DMS114 treated with DMSO at 0.1 percent for 48 hours (cell line): ENCODE data around the gene PIEZO2.

Source experiments
- DNase-seq: peaks from one replicate; lab custom pipeline; 2025; ENCODE audit not compliant: unreplicated experiment; lab: John Stamatoyannopoulos, UW

The PIEZO2 gene

DNA sequence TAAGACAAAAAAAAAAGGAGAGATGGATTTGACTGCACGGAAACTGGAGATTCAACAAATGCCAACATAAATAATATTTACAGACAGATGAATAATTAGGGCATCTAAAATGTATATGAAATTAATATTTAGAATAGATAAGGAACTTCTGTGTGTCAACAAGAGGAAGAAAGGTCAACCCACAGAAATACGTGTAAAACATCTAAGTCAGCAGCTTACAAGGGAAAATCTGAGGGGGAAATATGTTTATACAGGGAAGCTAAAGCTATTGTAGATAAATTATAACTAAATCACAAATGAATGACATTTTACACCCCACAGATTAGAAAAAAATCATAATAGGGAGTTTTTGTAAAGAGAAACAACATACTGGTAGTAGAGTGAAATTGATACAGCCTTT lies 159.9 kb downstream of the PIEZO2 start:
- no peak for DNase-seq

DNA sequence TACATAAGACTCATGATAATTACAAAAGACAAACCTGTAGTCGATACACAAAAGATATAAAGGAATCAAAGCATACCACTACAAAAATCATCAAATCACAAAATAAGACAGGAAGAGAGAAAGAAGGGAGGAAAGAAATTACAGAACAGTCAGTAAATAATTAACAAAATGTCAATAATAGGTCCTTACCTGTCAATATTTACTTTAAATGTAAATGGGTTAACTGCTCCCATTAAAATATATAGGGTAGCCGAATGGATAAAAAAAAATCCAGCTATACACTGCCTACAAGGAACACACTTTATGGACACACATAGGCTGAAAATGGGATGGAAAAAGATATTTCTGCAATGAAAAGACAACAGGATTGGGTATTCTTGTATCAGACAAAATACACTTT lies 163.7 kb downstream of the PIEZO2 start:
- DNase-seq: no peak

DNA sequence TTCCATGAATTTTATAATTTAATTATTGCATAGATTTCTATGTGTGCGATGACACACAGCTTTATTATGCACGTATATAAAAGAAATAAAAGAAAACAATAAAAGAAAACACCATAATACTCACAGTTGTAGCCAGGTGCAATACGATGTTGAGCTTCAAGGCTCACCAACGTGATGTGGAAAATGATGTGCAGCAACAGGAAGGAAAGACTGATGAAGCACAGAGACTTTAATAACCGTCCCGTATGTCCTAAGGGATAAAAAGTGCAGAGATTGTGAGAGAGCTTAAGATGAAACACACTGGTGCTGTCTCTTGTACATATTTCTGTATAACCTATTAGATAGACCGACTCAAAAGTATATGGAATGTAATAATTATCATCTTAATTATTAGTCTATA lies 170.0 kb downstream of the PIEZO2 start:
- DNase-seq: no peak

DNA sequence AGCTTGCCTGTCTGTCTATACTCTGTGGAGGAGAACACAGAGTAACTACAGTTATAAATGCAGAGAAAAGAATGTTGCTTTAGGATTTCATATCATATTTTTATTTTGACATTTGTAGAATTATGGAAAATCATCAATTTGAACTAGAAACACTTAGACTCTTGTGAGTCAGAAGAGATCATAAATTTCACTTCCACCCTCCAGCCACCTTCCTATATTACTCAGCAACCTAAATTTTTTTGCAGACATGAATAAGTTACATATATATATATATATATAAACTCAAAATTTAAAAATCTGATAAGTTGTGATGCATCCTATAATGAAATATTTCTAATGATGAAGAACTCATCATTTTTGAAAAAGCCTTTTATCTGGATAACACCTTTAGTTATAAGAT lies 172.3 kb downstream of the PIEZO2 start:
- DNase-seq: no peak

DNA sequence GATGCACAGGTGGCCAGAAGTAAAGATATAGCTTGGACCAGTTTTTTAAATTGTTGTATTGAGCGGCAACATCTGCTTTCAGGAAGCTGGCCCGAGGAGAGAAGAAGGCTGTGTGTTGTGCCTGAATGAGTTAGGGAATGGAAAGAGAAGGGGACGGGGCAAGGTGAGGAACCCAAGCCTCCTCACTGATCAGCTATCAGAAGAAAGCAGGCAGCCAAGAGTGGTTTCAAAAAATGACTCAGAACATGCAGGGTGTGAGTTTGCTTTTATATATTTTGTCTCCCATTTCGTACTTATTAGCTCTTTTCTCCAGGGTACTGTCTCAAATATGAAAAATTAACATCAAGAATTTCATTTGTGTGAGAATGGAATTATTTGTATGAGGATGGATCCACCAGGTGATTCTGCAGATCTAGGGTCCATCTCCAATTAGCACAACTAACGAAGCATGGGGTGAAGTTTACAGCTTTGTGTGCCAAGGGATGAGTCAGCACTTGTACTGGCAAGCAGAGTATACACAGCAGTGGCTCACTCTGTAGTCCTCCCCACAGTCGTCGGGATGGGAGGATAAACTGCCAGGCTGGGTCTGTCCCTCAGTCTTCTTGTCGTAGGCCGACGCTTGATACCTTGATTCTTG lies 175.7 kb downstream of the PIEZO2 start:
- no peak for DNase-seq

DNA sequence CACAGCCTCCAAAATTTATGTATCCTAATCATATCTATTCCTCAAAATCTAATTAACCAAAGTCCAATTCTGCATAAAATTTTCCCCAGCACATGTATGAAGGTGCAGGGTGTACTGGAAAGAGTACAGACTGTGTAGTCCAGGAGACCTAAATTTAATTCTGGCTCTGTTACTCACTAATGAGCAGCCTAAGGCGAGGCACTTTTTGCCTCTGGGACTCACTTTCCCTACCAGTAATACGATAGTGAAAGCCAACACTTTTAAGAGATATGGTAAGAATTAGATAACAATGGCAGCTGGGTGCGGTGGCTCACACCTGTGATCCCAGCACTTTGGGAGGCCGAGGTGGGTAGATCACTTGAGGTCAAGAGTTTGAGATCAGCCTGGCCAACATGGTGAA lies 177.7 kb downstream of the PIEZO2 start:
- no peak for DNase-seq

DNA sequence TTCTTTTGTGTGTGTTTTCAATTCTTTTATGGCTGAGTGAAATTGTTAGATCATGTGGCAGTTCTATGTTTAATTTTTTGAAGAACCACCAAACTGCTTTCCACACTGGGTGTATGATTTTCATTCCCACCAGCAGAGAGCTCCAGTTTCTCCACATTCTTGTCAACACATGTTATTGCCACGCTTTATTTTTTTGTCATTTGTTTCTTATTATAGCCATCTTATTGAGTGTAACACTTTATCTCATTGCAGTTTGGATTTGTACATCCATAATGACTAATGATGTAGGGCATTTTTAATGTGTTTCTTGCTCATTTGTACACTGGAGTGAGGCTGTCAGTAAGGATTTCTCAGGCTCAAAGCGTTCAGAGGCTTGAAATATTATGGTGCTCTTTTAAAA lies 184.2 kb downstream of the PIEZO2 start:
- DNase-seq: no peak

DNA sequence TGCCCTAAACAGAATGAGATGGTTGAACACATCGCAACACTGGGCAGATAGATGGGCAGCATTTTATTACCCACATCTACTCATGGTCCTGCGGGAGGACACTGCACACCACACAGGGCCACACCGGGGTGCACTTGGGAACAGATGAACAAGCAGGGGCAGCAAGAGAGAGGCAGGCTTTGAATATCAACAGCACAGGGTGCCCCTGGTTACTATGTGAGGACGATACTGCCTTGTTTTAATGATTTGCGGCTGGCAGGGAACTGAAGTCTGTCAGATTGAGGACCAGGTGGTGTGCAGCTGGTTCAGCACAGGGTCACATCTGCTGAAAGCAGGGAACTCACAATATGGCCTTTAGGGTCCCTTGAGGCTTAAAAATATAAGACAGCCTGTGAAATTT lies 195.7 kb downstream of the PIEZO2 start:
- DNase-seq: no peak

DNA sequence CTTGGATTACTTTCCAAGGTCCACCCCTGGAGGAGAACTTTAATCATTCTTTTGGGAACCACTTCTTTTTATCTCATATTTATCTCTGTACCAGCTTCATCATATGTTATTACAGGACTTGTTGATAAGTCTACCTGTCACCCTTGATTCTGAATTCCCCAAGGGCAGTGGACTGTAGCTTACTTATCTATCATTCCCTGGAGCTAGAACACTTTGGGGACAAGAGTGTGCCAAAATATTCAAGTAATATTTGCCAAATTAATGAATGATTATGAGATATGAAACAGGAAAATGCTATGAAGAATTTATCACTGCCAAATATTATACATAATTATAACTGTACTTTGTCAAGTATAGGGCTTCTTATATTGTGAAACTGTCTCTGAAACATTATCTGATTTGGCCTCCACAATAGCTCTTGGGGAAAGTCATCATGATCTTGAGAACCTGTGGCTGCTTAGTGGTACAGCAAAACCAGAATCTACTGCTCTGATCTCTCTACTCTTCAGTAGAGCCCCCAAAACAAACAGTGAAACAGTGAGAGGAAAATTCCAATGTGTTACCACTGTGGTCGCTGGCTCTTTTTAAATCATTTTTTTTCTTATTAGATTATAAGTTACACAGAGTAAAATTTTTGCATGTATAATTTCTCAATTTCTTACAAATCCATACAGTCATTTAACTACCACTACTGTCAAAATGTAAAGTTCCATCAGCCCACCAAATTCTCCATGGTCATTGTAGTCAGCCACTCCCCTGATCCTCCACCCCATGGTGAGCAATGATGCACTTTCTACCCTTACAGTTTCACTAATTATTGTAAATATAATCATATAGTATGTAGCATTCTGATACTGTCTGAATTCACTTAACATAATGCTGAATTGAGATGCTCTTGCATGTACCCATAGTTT lies 197.5 kb downstream of the PIEZO2 start:
- DNase-seq: no peak

DNA sequence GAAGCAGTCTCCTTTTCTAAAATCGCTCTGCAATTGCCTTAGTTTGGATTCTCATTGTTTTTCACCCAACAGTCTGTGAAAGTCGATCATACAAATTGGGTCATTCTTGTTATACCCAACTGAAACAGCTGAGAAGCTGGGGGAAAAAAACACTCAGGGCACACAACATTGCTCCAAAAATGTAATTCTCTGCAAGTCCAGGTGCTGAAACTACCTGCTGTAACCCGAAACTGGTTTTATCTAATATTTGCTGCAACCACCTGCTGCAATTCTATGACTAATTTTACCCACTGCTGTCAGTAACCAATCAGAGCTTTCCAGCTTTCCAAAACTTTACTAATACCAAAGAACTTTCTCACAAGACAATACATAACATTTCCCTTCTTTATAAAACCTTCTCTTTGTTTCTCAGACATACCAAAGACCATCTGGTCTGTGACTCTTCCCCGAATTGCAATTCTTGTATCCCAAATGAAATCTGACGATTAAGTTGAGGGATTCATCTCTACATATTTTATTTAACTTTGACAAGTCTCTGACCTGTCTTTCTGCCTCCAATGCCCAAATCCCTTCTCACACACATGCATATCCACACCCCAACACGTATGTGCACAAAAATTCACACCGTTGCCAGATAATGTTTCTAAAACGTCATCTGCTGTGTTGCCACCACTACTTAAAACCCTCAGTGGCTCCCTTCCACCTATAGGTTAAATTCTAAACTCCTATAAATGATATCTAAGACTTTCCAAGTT lies 198.3 kb downstream of the PIEZO2 start:
- no peak for DNase-seq

DNA sequence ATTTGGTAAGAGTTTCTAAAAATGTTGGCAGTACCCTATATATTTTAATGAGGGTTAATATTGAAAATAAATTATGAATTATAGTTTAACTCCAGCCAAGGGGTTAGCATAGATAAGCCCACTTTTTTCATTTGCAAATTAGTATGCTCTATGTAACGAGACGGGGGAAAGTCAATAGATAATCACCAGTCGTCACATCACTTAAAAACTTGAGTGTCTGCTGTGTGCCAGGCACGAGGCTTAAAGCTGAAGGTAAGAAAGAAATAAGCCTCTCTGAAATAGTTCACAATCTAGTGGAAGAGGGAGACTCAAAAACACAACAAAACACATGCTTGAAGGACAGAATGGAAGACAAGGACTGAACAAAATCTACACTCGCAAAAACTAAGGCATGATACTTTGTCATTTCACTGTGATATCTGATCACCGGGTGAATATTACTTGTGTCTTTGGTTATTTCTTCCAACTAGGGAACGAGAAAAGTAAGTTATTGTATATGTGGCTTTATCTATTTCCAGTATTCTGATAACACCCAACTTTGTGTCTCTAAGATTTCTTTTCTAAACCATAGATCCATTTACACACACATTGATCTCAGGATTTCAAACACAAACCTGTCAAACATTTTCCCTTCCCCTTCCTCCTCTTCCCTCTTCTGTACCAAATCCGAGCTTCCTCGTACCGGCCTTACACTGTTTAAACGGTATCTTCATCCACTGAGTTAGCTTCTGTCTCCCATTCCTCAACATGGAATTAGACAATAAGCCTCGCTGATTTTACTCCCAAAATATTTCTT lies 199.1 kb downstream of the PIEZO2 start:
- DNase-seq: no peak

DNA sequence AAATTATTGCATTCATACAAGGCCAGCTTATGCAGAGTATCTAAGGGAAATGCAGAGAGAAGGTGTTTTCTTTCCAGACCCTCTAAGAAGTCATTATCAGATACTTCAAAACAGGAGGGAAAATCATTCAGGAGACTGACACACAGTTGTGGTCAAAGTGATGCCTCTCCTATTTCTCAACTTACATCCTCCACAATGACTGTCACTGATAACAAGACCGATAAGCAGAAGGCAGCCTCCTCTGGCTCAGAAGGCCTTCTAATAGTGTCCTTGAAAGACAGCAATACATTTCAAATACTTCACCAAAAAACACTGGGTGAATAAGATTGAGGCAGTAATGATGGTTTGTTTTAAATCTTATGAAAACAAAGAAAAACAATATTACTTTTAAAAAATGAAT lies 199.7 kb downstream of the PIEZO2 start:
- DNase-seq: no peak

DNA sequence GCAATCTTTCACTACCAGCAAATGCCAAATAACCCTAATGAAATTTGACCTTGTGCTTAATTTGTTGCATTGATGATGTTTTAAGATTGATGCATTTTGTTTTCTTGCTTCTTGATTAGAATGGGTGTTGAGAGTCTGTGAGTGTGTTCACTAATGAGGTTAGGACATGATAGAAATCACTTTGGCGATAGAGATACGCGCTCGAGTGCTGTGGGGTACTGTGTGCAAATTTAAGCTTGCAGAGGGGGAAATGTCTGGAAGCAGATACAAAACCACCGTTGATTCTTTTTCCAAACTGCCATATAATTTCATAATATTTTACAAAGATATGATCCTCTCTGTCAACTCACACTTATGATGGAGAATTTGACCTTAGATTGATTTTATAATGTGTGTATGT lies 200.9 kb downstream of the PIEZO2 start:
- DNase-seq: no peak

DNA sequence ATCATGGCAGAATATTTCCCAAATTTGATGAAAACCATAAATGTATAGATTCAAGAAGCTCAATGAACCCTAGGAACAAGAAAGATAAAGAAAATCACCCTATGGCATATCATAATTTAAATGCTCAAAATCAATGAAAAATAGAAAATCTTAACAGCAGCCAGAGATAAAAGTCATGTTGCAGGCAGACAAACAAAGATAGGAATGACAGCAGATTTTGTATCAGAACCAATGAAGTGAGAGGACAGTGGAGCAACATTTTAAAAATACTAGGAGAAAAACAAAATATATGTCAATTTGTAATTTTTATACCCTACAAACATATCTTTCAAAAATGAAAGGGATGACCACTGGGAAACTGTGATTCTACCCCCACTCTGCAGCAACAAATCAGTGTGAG lies 203.3 kb downstream of the PIEZO2 start:
- DNase-seq: no peak

DNA sequence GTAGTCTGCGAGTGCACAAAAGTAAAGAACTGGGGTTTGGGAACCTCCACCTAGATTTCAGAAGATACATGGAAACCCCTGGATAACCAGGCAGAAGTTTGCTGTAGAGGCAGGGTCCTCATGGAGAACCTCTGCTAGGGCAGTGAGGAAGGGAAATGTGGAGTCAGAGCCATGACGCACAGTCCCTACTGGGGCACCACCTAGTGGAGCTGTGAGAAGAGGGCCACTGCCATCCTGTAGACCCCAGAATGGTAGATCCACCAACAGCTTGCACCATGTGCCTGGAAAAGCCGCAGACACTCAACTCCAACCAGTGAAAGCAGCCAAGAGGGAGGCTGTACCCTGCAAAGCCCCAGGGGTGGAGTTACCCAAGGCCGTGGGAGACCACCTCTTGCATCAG lies 206.4 kb downstream of the PIEZO2 start:
- no peak for DNase-seq

DNA sequence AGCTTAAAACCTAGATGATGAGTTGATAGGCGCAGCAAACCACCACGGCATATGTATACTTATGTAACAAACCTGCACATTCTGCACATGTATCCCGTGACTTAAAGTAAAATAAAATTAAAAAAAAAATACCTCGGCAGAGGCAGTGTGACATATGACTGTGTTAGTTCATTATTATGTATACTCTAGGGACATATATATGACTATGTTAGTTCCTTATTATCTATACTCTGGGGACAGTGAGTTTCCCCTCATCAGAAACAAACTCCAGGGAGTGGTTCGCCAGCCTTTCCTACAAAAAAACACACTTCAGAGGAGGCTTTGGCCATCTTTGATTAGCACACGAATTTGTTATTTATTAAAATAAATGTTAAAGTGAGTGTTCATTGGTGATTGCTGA lies 209.5 kb downstream of the PIEZO2 start:
- no peak for DNase-seq

DNA sequence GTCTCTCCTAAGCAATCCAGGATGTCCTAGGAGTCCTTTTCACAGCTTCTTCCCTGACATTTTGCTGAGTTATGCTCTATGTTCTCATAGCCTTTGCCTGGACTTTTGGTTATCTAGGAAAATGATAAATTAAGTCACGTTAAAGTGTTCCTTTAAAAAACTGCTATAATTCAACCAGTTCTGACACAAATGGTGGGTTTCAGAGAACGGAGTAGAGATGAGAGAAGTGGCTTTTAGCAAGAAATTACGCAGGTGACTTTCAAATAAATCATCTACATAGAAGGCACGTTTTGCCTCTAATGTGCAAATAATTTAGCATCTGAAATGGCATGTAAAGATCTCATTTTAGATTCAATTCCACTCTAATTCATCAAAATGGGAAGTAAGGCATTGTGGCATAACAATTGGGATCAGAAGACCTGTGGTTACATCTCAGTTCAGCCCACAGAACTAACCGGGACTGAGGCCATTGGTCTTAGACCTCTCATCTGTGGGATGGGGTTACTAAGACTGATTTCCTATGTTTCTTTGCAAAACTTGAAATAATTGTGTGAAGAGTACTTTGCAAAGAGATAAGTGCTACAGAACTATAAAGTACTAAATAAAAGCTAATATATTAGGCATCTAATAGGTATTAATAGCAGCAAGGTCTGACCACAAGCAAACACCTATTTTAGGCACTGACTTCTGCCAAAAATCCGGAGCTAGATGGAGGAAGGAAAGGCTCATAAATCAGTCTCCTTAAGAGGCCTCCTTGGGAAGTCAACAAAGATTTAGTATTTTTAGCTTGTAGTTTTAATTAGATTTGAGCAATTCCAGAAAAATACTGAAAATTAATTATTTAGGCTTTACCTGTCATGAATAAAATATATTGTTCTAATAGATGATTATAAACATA lies 211.4 kb downstream of the PIEZO2 start:
- no peak for DNase-seq

DNA sequence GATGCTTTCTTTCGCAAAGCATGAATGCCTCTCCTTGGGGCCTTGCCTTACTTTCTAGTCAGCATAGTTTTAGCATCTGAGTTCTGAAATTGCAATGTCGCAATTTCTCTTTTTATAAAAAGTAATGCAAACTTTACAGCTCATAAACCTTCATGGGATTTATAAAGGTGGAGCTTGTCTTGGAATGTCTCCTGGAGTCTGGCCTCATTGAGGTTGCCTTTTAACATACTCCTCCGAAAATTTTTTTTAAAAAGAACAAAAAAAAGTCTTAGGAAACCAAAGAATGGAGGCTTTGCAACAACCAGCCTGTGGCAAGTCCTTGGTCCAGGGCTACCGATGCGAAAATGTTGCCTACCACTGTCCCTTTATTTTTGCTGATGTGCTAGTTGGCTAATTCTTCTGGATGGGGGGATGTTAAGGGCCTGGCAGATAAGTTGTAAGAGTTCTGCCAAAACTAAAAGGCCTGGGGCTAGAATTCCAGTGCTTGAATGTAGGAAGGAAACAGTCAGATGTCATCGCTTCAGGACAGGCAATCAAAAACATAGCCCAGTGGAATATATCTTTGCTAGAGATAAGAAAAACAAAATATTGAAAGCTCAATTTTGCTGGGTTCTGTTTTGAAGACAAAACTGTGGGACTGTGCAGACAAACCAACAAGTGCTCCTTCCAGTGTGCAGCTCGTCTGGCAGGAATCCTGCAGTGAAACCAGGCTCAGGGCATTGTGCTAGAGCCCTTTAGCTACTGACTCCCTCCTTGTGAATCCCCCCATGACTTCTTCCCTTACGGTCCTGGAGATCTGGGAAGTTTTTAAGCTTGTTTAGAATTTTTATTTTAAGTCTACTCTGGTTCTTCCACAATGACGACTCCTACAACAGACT lies 213.0 kb downstream of the PIEZO2 start:
- no peak for DNase-seq

DNA sequence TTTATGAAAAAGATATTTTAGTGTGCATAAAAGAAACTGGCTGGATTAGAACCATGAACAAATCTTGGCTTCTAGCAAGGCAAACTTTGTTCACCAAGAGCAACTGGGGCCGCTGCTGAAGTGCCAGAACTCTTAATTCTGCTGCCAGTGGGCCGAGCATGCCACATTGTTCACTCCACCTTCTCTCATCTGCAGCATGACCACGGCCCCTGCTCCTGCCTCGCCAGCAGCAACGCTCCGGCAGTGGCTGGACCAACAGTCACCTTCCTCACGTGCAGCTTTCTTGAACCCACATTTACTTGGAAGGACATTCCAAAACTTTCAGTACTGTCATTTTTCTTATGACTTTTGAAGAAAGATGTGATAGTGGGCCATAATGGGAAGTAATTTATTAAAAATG lies 213.8 kb downstream of the PIEZO2 start:
- DNase-seq: no peak
